IMR-90 (cell line): Measurements from ENCODE around the gene SIN3B. TPM values are rescaled to one million over a fixed set of nuclear protein-coding genes. Genes with fewer than 3 reads are reported as not detected.

ENCODE experiments used
- ATAC-seq: fragments of 200-7000 bp; cut with Tn5 transposase; 2 replicates; pipeline ENCODE4 v1.9.1; 2020; ENCODE audit warnings: low read depth, mild to moderate bottlenecking, moderate library complexity
- BruUV-seq: library from RNA; stranded (reverse); fragments of 400-500 nt; replicated peaks from 2 replicates; lab custom pipeline; 2021; lab: Mats Ljungman, UMichigan
- CTCF ChIA-PET: fragments of 300-600 bp; formaldehyde crosslinking; extraction: SDS; loops from one replicate; lab custom pipeline; 2021; ENCODE audit warnings: antibody characterized with exemption; lab: Yijun Ruan, JAX
- POLR2A ChIA-PET: fragments of 300-600 bp; sonication (Branson Sonifier 250); formaldehyde crosslinking; loops from one replicate; lab custom pipeline; 2022; ENCODE audit warnings: antibody characterized with exemption; ENCODE audit not compliant: unreplicated experiment; lab: Charles Lee
- DNase-seq: peaks from one replicate; pipeline ENCODE4 v3.0.0; 2013
- H2AFZ ChIP-seq: replicated peaks from 2 replicates; pipeline ENCODE3; 2013; ENCODE audit warnings: low read length, mild to moderate bottlenecking; ENCODE audit not compliant: poor library complexity
- H2AK5ac ChIP-seq: 2 replicates; pipeline ENCODE4 v1.6.1; 2013; ENCODE audit warnings: low read depth, low read length, inconsistent platforms
- H2AK9ac ChIP-seq: replicated peaks from 2 replicates; pipeline ENCODE3; 2013; ENCODE audit warnings: mild to moderate bottlenecking, low read depth, low read length, moderate library complexity; ENCODE audit not compliant: poor library complexity
- H2BK120ac ChIP-seq: 2 replicates; pipeline ENCODE4 v1.6.1; 2013; ENCODE audit warnings: low read depth, low read length, inconsistent platforms
- H2BK15ac ChIP-seq: 3 replicates; pipeline ENCODE4 v1.6.1; 2013; ENCODE audit warnings: low read depth, low read length, inconsistent platforms
- H2BK20ac ChIP-seq: 2 replicates; pipeline ENCODE4 v1.6.1; 2013; ENCODE audit warnings: low read depth, mild to moderate bottlenecking, inconsistent platforms, low read length, moderate library complexity
- H2BK5ac ChIP-seq: 2 replicates; pipeline ENCODE4 v1.6.1; 2013; ENCODE audit warnings: mild to moderate bottlenecking, low read depth, low read length, inconsistent platforms; ENCODE audit not compliant: poor library complexity, severe bottlenecking
- H3K14ac ChIP-seq: replicated peaks from 2 replicates; pipeline ENCODE4 v1.6.1; 2013; ENCODE audit warnings: low read depth, low read length, inconsistent platforms
- H3K18ac ChIP-seq: 2 replicates; pipeline ENCODE4 v1.6.1; 2013; ENCODE audit warnings: low read depth, low read length, control low read depth
- H3K23ac ChIP-seq: 2 replicates; pipeline ENCODE4 v1.6.1; 2013; ENCODE audit warnings: low read depth, low read length, inconsistent platforms
- H3K27ac ChIP-seq: 2 replicates; pipeline ENCODE4 v1.5.1; 2013; ENCODE audit warnings: mild to moderate bottlenecking, control low read depth, low read length; ENCODE audit not compliant: insufficient read depth
- H3K27me3 ChIP-seq: 2 replicates; pipeline ENCODE4 v1.6.1; 2013; ENCODE audit warnings: low read length; ENCODE audit not compliant: control insufficient read depth, insufficient read depth
- H3K36me3 ChIP-seq: 2 replicates; pipeline ENCODE4 v1.6.1; 2013; ENCODE audit warnings: low read length, mixed read lengths; ENCODE audit not compliant: control insufficient read depth, insufficient read depth
- H3K4ac ChIP-seq: 2 replicates; pipeline ENCODE4 v1.6.1; 2013; ENCODE audit warnings: low read depth, low read length, inconsistent platforms
- H3K4me1 ChIP-seq: 2 replicates; pipeline ENCODE4 v1.6.1; 2013; ENCODE audit warnings: low read length, mixed read lengths; ENCODE audit not compliant: control insufficient read depth, insufficient read depth
- H3K4me2 ChIP-seq: 2 replicates; pipeline ENCODE4 v1.6.1; 2013; ENCODE audit warnings: low read depth, mild to moderate bottlenecking, control low read depth, low read length, moderate library complexity
- H3K4me3 ChIP-seq: 2 replicates; pipeline ENCODE4 v1.5.1; 2013; ENCODE audit warnings: low read depth, mild to moderate bottlenecking, control low read depth, low read length, moderate library complexity; ENCODE audit not compliant: insufficient read depth
- H3K56ac ChIP-seq: 2 replicates; pipeline ENCODE4 v1.6.1; 2013; ENCODE audit warnings: low read length, inconsistent platforms; ENCODE audit not compliant: insufficient read depth; ENCODE audit errors: extremely low read depth
- H3K79me1 ChIP-seq, 2 experiments: 2 replicates each; pipeline ENCODE4 v1.6.1; 2013; ENCODE audit warnings: low read length in 2 of 2, inconsistent platforms in 1 of 2, low read depth in 1 of 2
- H3K9ac ChIP-seq: 2 replicates; pipeline ENCODE4 v1.6.1; 2013; ENCODE audit warnings: low read depth, low read length, control low read depth
- H3K9me1 ChIP-seq: 2 replicates; pipeline ENCODE4 v1.6.1; 2013; ENCODE audit warnings: low read length, inconsistent platforms; ENCODE audit not compliant: insufficient read depth
- H3K9me3 ChIP-seq: 2 replicates; pipeline ENCODE4 v1.6.1; 2013; ENCODE audit warnings: low read length; ENCODE audit not compliant: control insufficient read depth, insufficient read depth
- H4K20me1 ChIP-seq: 2 replicates; pipeline ENCODE4 v1.6.1; 2013; ENCODE audit warnings: low read length, inconsistent platforms; ENCODE audit not compliant: insufficient read depth
- H4K5ac ChIP-seq: 2 replicates; pipeline ENCODE4 v1.6.1; 2013; ENCODE audit warnings: mild to moderate bottlenecking, low read depth, low read length, control low read depth
- H4K8ac ChIP-seq, 2 experiments: 2 replicates each; pipeline ENCODE4 v1.6.1; 2013; ENCODE audit warnings: low read depth in 2 of 2, low read length in 2 of 2, control low read depth in 1 of 2, inconsistent platforms in 1 of 2
- H4K91ac ChIP-seq: 2 replicates; pipeline ENCODE4 v1.6.1; 2013; ENCODE audit warnings: low read depth, low read length, inconsistent platforms; ENCODE audit not compliant: insufficient read depth
- CEBPB ChIP-seq: IDR thresholded peaks from 2 replicates; pipeline ENCODE4 v1.6.1; 2012; ENCODE audit warnings: low read depth, low read length, improper control_type of control experiment
- MAZ ChIP-seq: IDR thresholded peaks from 2 replicates; pipeline ENCODE4 v1.6.1; 2012; ENCODE audit warnings: low read depth, mild to moderate bottlenecking, low read length, improper control_type of control experiment, moderate library complexity, borderline replicate concordance
- POLR2A ChIP-seq: IDR thresholded peaks from 2 replicates; pipeline ENCODE4 v1.6.1; 2012; ENCODE audit warnings: mild to moderate bottlenecking, low read depth, low read length
- RFX5 ChIP-seq: IDR thresholded peaks from 2 replicates; pipeline ENCODE4 v1.8.0; 2012; ENCODE audit warnings: low read depth, mild to moderate bottlenecking, low read length, moderate library complexity
- WGBS, 2 experiments: methylation state at CpG; one replicate each; pipeline versions ENCODE4 v1.1.5 to v1.1.7; 2013; ENCODE audit warnings: missing lambda C conversion rate in 2 of 2; ENCODE audit not compliant: insufficient read length in 1 of 2; ENCODE audit errors: extremely low coverage in 2 of 2; 5-methylcytosine and 5-hydroxymethylcytosine counted together
- dilution Hi-C: fragments of 300-500 bp; cut with HindIII; formaldehyde crosslinking; loops from one replicate; pipeline ENCODE4 v1.14.3; 2018; ENCODE audit warnings: low sequenced_read_pairs; ENCODE audit not compliant: unreplicated experiment
- in situ Hi-C: fragments of 300-500 bp; cut with MboI; formaldehyde crosslinking; loops from 3 replicates; pipeline ENCODE4 v1.14.3; 2019; ENCODE audit warnings: low sequenced_read_pairs, inconsistent platforms, mixed read lengths
- intact Hi-C: fragments of 100-400 bp; cut with micrococcal nuclease; formaldehyde crosslinking; loops from 2 replicates; pipeline ENCODE4 v1.10.0; 2022
- polyA plus RNA-seq, 3 experiments: library from polyadenylated mRNA; depleted of rRNA; stranded (reverse); fragments of >200 nt; gene quantifications; 2 replicates each; pipeline ENCODE4 v1.2.3, GENCODE V29; 2012; ENCODE audit warnings: low replicate concordance in 1 of 3
- total RNA-seq: library from RNA; depleted of rRNA; stranded (reverse); fragments of >200 nt; gene quantifications from 2 replicates; pipeline ENCODE4 v1.2.3, GENCODE V29; 2012
- TF ChIP-seq, protein P1 (sequence below): fragments of 150-350 bp; IDR thresholded peaks from 2 replicates; pipeline ENCODE4 v1.6.1; 2016; ENCODE audit warnings: low read depth, mild to moderate bottlenecking, low read length, moderate library complexity, borderline replicate concordance

The SIN3B gene
- total and polyA plus RNA-seq, 2 of the 4 experiments (the other 2 are of a cell fraction): 7.9 to 40.0 TPM

DNA sequence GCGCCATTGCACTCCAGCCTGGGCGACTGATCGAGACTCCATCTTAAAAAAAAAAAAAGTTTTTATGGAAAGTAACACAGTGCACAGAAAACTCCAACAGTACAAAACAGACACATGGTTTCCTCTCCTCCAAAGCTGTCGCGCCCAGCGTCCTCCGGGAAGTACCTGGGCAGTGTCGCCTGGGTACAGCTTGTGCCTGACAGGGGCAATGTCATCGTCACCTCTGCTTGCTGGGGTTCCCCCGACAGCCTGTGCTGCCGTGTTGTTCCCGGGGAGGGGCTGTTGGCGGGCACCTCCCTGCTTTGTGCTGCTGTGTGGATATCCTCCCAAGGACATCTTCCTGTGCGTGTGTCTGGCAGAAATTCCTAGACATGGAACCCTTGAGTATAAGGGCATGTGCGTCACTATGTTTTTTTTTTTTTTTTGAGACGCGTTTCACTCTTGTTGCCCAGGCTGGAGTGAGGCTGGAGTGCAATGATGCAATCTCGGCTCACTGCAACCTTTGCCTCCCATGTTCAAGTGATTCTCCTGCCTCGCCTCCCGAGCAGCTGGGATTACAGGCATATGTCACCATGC is 57.2 kb downstream of the SIN3B start:
- no TSS peak for BruUV-seq
- Histone ChIP-seq H4K8ac (no peak overlapping the region), H3K36me3 (no peaks in the 10 kb centered on the region), H4K20me1 (no peaks in the 10 kb centered on the region), H3K23ac (no peak overlapping the region), H2BK20ac (no peak overlapping the region), H2BK120ac (no peak overlapping the region), H3K4ac (no peak overlapping the region), H2BK15ac (no peak overlapping the region), H3K18ac (no peak overlapping the region), H2AFZ (peak overlapping the region; percentile 61), H3K14ac (no peak overlapping the region), H3K4me3 (no peak overlapping the region), H4K91ac (no peak overlapping the region), H3K4me1 (no peaks in the 10 kb centered on the region), H2BK5ac (no peak overlapping the region), H3K79me1 (no peaks in the 10 kb centered on the region), H2AK5ac (no peak overlapping the region), H3K9me3 (peaks cover 18% of the 10 kb centered on the region), H3K4me2 (no peak overlapping the region), H2AK9ac (no peak overlapping the region), H3K9me1 (no peaks in the 10 kb centered on the region), H3K9ac (no peak overlapping the region), H3K27me3 (no peaks in the 10 kb centered on the region), H4K5ac (no peak overlapping the region), H3K27ac (no peak overlapping the region), H3K56ac (no peak overlapping the region)
- WGBS, 2 experiments: 78% methylated on average over 8 of the region's 20 CpGs; no CpG with 5 or more reads in 1 of the 2 experiments
- ATAC-seq (no peak), DNase-seq (peak; percentile 46)
- dilution Hi-C loops (no loop called here), in situ Hi-C loops (no loop called here), intact Hi-C loops (no loop called here)
- CTCF ChIA-PET: no interaction called here
- TF ChIP-seq CEBPB (peak; percentile 62; the same call in 1 of the 2 replicates), MAZ (no peak), RFX5 (no peak), POLR2A (no peak)
- TF ChIP-seq, protein P1, sequence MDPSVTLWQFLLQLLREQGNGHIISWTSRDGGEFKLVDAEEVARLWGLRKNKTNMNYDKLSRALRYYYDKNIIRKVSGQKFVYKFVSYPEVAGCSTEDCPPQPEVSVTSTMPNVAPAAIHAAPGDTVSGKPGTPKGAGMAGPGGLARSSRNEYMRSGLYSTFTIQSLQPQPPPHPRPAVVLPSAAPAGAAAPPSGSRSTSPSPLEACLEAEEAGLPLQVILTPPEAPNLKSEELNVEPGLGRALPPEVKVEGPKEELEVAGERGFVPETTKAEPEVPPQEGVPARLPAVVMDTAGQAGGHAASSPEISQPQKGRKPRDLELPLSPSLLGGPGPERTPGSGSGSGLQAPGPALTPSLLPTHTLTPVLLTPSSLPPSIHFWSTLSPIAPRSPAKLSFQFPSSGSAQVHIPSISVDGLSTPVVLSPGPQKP: no peak
- POLR2A ChIA-PET: no interaction called here
